K562 (cell line): ENCODE measurements around the gene NYAP1. TPM values are rescaled to one million over a fixed set of nuclear protein-coding genes. Genes with fewer than 3 reads are reported as not detected.

ENCODE experiments used
- ATAC-seq: fragments of 200-7000 bp; cut with Tn5 transposase; 3 replicates; pipeline ENCODE4 v1.9.1; 2020; ENCODE audit warnings: moderate library complexity
- BruUV-seq: library from RNA; stranded (reverse); fragments of 400-500 nt; replicated peaks from 2 replicates; lab custom pipeline; 2021; lab: Mats Ljungman, UMichigan
- CTCF ChIA-PET: fragments of 300-600 bp; formaldehyde crosslinking; extraction: SDS; loops from one replicate; lab custom pipeline; 2021; ENCODE audit warnings: low intra/inter-chr PET ratio; lab: Yijun Ruan, JAX
- POLR2A ChIA-PET: fragments of 300-600, 350-650 bp; sonication (Branson Sonifier 250); formaldehyde crosslinking; extraction: SDS; loops from one replicate; lab custom pipeline; 2021; ENCODE audit warnings: antibody characterized with exemption, inconsistent platforms; lab: Yijun Ruan, JAX
- DNase-seq, 4 experiments: peaks; one replicate each; pipeline versions ENCODE4 v3.0.0 to v3.0.0-alpha.2; 2011 to 2018; ENCODE audit warnings: low spot score in 3 of 4, mixed read lengths in 3 of 4; ENCODE audit errors: extremely low read depth in 1 of 4
- FAIRE-seq: peaks from 2 replicates; lab custom pipeline; 2011; peaks lifted over from hg19 to GRCh38; lab: Jason Lieb, UNC
- H2AFZ ChIP-seq: 2 replicates; pipeline ENCODE4 v1.6.0; 2011; ENCODE audit warnings: low read depth, low read length, control low read depth, inconsistent platforms
- H3K27ac ChIP-seq: fragments of 200-600 bp; 3 replicates; pipeline ENCODE4 v1.8.0; 2011; ENCODE audit warnings: low read depth, mild to moderate bottlenecking, control low read depth, inconsistent platforms, low read length, moderate library complexity, mixed read lengths; ENCODE audit errors: extremely low read depth
- H3K27me3 ChIP-seq, 2 experiments: fragments of 300-600 bp in 1 of 2; 2 replicates in 1 of 2; 3 replicates in 1 of 2; pipeline versions ENCODE4 v1.6.0 to v1.8.0; 2011; ENCODE audit warnings: inconsistent platforms in 2 of 2, low read length in 2 of 2, mild to moderate bottlenecking in 1 of 2, mixed read lengths in 1 of 2, moderate library complexity in 1 of 2; ENCODE audit not compliant: control insufficient read depth in 2 of 2, insufficient read depth in 2 of 2
- H3K36me3 ChIP-seq: fragments of 300-600 bp; 3 replicates; pipeline ENCODE4 v1.8.0; 2011; ENCODE audit warnings: mild to moderate bottlenecking, low read length, inconsistent platforms; ENCODE audit not compliant: control insufficient read depth, insufficient read depth
- H3K4me1 ChIP-seq, 2 experiments: fragments of 200-600 bp in 1 of 2; replicated peaks in 1 of 2; 2 replicates in 1 of 2; 3 replicates in 1 of 2; pipeline versions ENCODE4 v1.5.1 to v1.8.0; 2011; ENCODE audit warnings: inconsistent platforms in 2 of 2, low read length in 2 of 2, mild to moderate bottlenecking in 1 of 2, mixed read lengths in 1 of 2, moderate library complexity in 1 of 2; ENCODE audit not compliant: control insufficient read depth in 2 of 2, insufficient read depth in 2 of 2
- H3K4me2 ChIP-seq: 2 replicates; pipeline ENCODE4 v1.6.1; 2011; ENCODE audit warnings: low read length, control low read depth, inconsistent platforms, mixed read lengths; ENCODE audit not compliant: insufficient read depth
- H3K4me3 ChIP-seq: fragments of 200-600 bp; sonication (generic), shearing (Covaris generic); 2 replicates; pipeline ENCODE4 v1.5.1; 2016; ENCODE audit warnings: control low read depth, inconsistent platforms
- H3K79me2 ChIP-seq: fragments of 200-600 bp; 3 replicates; pipeline ENCODE4 v1.8.0; 2011; ENCODE audit warnings: low read length, inconsistent platforms; ENCODE audit not compliant: control insufficient read depth, insufficient read depth
- H3K9ac ChIP-seq, 2 experiments: 2 replicates each; pipeline versions ENCODE4 v1.6.0 to v1.6.1; 2011; ENCODE audit warnings: low read depth in 2 of 2, low read length in 2 of 2, control low read depth in 1 of 2, inconsistent platforms in 1 of 2, mild to moderate bottlenecking in 1 of 2, mixed read lengths in 1 of 2; ENCODE audit not compliant: insufficient read depth in 1 of 2
- H3K9me1 ChIP-seq: one replicate; pipeline ENCODE4 v1.6.0; 2011; ENCODE audit warnings: inconsistent platforms, mild to moderate bottlenecking, low read length, moderate library complexity; ENCODE audit not compliant: control insufficient read depth, insufficient read depth
- H3K9me3 ChIP-seq: replicated peaks from 2 replicates; pipeline ENCODE4 v1.5.1; 2011; ENCODE audit warnings: low read depth, low read length, inconsistent platforms; ENCODE audit not compliant: control insufficient read depth, insufficient read depth
- H4K20me1 ChIP-seq: replicated peaks from 2 replicates; pipeline ENCODE4 v1.6.1; 2011; ENCODE audit warnings: low read length, inconsistent platforms, mixed read lengths; ENCODE audit not compliant: control insufficient read depth, insufficient read depth
- AFF4 ChIP-seq: sonication (generic); formaldehyde crosslinking; IDR thresholded peaks from 2 replicates; pipeline ENCODE4 v1.8.0; 2023; ENCODE audit warnings: mild to moderate bottlenecking, missing genetic modification reagents
- CHD2 ChIP-seq: IDR thresholded peaks from 2 replicates; pipeline ENCODE4 v1.6.1; 2011; ENCODE audit warnings: low read depth, low read length
- ETV6 ChIP-seq, 3 experiments: fragments of 150-350 bp in 1 of 3; sonication (generic) in 1 of 3; formaldehyde crosslinking in 1 of 3; IDR thresholded peaks; 2 replicates each; pipeline versions ENCODE4 v1.6.1 to v1.8.0; 2014 to 2022; ENCODE audit warnings: borderline replicate concordance in 2 of 3, low read depth in 2 of 3, antibody characterized with exemption in 1 of 3, low read length in 1 of 3, mild to moderate bottlenecking in 1 of 3, missing genetic modification reagents in 1 of 3
- FOXJ2 ChIP-seq: fragments of 200-800 bp; sonication (Bioruptor generic); IDR thresholded peaks from 2 replicates; pipeline ENCODE4 v1.6.1; 2016; ENCODE audit warnings: missing genetic modification characterization, missing compliant biosample characterization
- FUS ChIP-seq: fragments of 200-400 bp; formaldehyde crosslinking; optimal IDR thresholded peaks from 2 replicates; pipeline ENCODE3; 2017; ENCODE audit warnings: low read depth, low read length
- HNRNPL ChIP-seq: fragments of 200-400 bp; formaldehyde crosslinking; IDR thresholded peaks from 2 replicates; pipeline ENCODE4 v1.6.1; 2017; ENCODE audit warnings: low read depth, mild to moderate bottlenecking, low read length
- KLF10 ChIP-seq: fragments of 250-450 bp; sonication (Bioruptor Pico); IDR thresholded peaks from 2 replicates; pipeline ENCODE4 v1.6.1; 2021; ENCODE audit warnings: matching md5 sums
- MTA2 ChIP-seq: fragments of 450-650 bp; IDR thresholded peaks from 2 replicates; pipeline ENCODE4 v1.6.1; 2016; ENCODE audit warnings: low read depth
- NFXL1 ChIP-seq: fragments of 450-650 bp; formaldehyde crosslinking; IDR thresholded peaks from 2 replicates; pipeline ENCODE4 v1.4.0; 2021; ENCODE audit warnings: mild to moderate bottlenecking
- NR3C1 ChIP-seq: sonication (generic); formaldehyde crosslinking; IDR thresholded peaks from 2 replicates; pipeline ENCODE4 v1.8.1; 2022; ENCODE audit warnings: missing genetic modification reagents
- NUFIP1 ChIP-seq: fragments of 450-650 bp; IDR thresholded peaks from 2 replicates; pipeline ENCODE4 v1.6.1; 2018; ENCODE audit not compliant: partially characterized antibody
- PHF21A ChIP-seq: fragments of 450-650 bp; IDR thresholded peaks from 2 replicates; pipeline ENCODE4 v1.6.1; 2017; ENCODE audit warnings: low read depth, borderline replicate concordance
- RBM22 ChIP-seq: fragments of 200-400 bp; formaldehyde crosslinking; IDR thresholded peaks from 2 replicates; pipeline ENCODE4 v1.6.1; 2018; ENCODE audit warnings: low read length, low read depth; ENCODE audit not compliant: poor library complexity, severe bottlenecking
- RBM25 ChIP-seq: fragments of 200-400 bp; formaldehyde crosslinking; IDR thresholded peaks from 2 replicates; pipeline ENCODE4 v1.6.1; 2018; ENCODE audit warnings: low read length, low read depth, moderate library complexity; ENCODE audit not compliant: severe bottlenecking
- RNF2 ChIP-seq: sonication (generic); IDR thresholded peaks from 2 replicates; pipeline ENCODE4 v1.6.1; 2016
- SAFB ChIP-seq: fragments of 200-400 bp; formaldehyde crosslinking; IDR thresholded peaks from 2 replicates; pipeline ENCODE4 v1.6.1; 2017; ENCODE audit warnings: low read depth, low read length, borderline replicate concordance
- SMAD1 ChIP-seq: fragments of 150-350 bp; IDR thresholded peaks from 2 replicates; pipeline ENCODE4 v1.6.1; 2014; ENCODE audit warnings: low read length, low read depth; ENCODE audit not compliant: partially characterized antibody
- TSC22D4 ChIP-seq: fragments of 450-650 bp; IDR thresholded peaks from 2 replicates; pipeline ENCODE4 v1.6.1; 2016; ENCODE audit warnings: missing genetic modification characterization, missing biosample characterization, control low read depth
- ZBTB1 ChIP-seq: sonication (generic); formaldehyde crosslinking; IDR thresholded peaks from 2 replicates; pipeline ENCODE4 v1.8.1; 2023; ENCODE audit warnings: missing genetic modification reagents, low read depth, mild to moderate bottlenecking, borderline replicate concordance
- WGBS: fragments of 100-300 bp; shearing (Covaris generic); methylation state at CpG from one replicate; pipeline ENCODE4 v1.1.6; 2016; ENCODE audit warnings: low coverage, mixed read lengths; ENCODE audit not compliant: insufficient coverage; ENCODE audit errors: missing lambda C conversion rate; 5-methylcytosine and 5-hydroxymethylcytosine counted together
- in situ Hi-C: fragments of 300-500 bp; cut with MboI; formaldehyde crosslinking; loops from 4 replicates; pipeline ENCODE4 v1.15.0; 2018; ENCODE audit warnings: inconsistent platforms, mixed read lengths
- intact Hi-C: fragments of 100-400 bp; cut with micrococcal nuclease; formaldehyde crosslinking; loops from 2 replicates; pipeline ENCODE4 v1.14.2; 2022
- polyA plus RNA-seq, 8 experiments: library from polyadenylated mRNA; depleted of rRNA in 4 of 8; stranded (reverse) in 5 of 8; unstranded in 3 of 8; fragments of >200 nt; fragmentation: Nextera tagmentation in 2 of 8; fragmentation: Illumina TruSeq in 1 of 8; extraction: Ambion mirVana in 2 of 8; extraction: Trizol in 1 of 8; gene quantifications; 2 replicates each; pipeline versions ENCODE4 v1.2.1 to v1.2.3, GENCODE V29; 2011 to 2014; ENCODE audit warnings: inconsistent platforms in 1 of 8, missing spikeins in 1 of 8
- total RNA-seq, 7 experiments: library from RNA; depleted of rRNA in 6 of 7; stranded (reverse); fragments of >200 nt in 6 of 7; fragmentation: Illumina TruSeq in 2 of 7; extraction: Trizol in 2 of 7; gene quantifications; 2 replicates each; pipeline versions ENCODE4 v1.2.1 to v1.2.3, GENCODE V29; 2011 to 2021; ENCODE audit warnings: low replicate concordance in 1 of 7

NYAP1 gene
- total and polyA plus RNA-seq, 9 of the 15 experiments (the other 6 are each of a cell fraction or from before 2014, with no cell fraction given) = 0.11 to 0.88 (median 0.22) TPM; not detected in 2

GRCh38 chr7:100478958-100479660, 4.6 kb upstream of the NYAP1 start, which contains the start of gene TSC22D4 (continued):
- TF ChIP-seq RBM25 (no peak), NR3C1 (no peak), KLF10 (CRISPR knock-in tag) (no peak), PHF21A (peak; percentile 68; the same call in 1 of the 2 replicates), TSC22D4 (tag) (no peak), ZBTB1 (CRISPR knock-in tag) (0 out of 2 replicates have a peak, but pooled peaks have one; percentile 48), HNRNPL (no peak)

- no TSS peak for BruUV-seq
- H3K4me1 ChIP-seq = peaks cover 16 to 76% of the 10 kb centered on the region in 2 experiments
- ChIA-PET CTCF (interaction anchor here (3.3 kb wide), 1 partner anchor 78 kb away, joined by 30 read pairs; no protein-coding TSS in a partner anchor), POLR2A (interaction anchor here (0.6 to 1.0 kb wide), 2 partner anchors 12 to 1072 kb away, joined by 3 read pairs; no protein-coding TSS in a partner anchor)
- H3K9ac ChIP-seq = no peak overlapping the region
- FAIRE-seq (no peak), ATAC-seq (no peak), DNase-seq (no peak)
- intact Hi-C loops = no loop called here
- peaks cover 10% of the 10 kb centered on the region; the same call in 1 of the 2 replicates for H4K20me1 ChIP-seq
- H3K9me1 ChIP-seq = no peaks in the 10 kb centered on the region
- H2AFZ ChIP-seq = no peak overlapping the region
- no peak overlapping the region for H3K27ac ChIP-seq
- H3K27me3 ChIP-seq = no peaks in the 10 kb centered on the region
- H3K79me2 ChIP-seq = peaks cover 27% of the 10 kb centered on the region
- no peaks in the 10 kb centered on the region for H3K9me3 ChIP-seq
- H3K4me2 ChIP-seq = no peak overlapping the region
- H3K36me3 ChIP-seq = peaks cover 8% of the 10 kb centered on the region; the same call in 1 of the 3 replicates
- H3K4me3 ChIP-seq = no peak overlapping the region
- WGBS = 54% methylated on average over 1 of the region's 1 CpG
- in situ Hi-C loops = no loop called here
- no peak for TF ChIP-seq SAFB
- no peak for TF ChIP-seq ETV6 (IDR thresholded peaks at IDR 0.05; ENCODE audit: borderline replicate concordance in 1 of 2, low read depth in 2 of 2, low read length in 1 of 2)
- no peak for TF ChIP-seq ETV6 (CRISPR knock-in tag; IDR thresholded peaks at IDR 0.05; ENCODE audit: borderline replicate concordance)
- TF ChIP-seq RBM22 = no peak
- no peak for TF ChIP-seq FOXJ2 (tag)
- TF ChIP-seq AFF4 = no peak
- no peak for TF ChIP-seq NFXL1 (CRISPR knock-in tag)
- TF ChIP-seq NUFIP1 = no peak
- TF ChIP-seq CHD2 = no peak
- TF ChIP-seq MTA2 = no peak
- no peak for TF ChIP-seq SMAD1
- no peak for TF ChIP-seq RNF2
- no peak for TF ChIP-seq FUS
Observed at GRCh38 chr7:100481466-100481865, 2.3 kb upstream of the NYAP1 start.
